Frontal cortex (tissue), 4 donors: ENCODE results near the gene HBA1. TPM values are rescaled to one million over a fixed set of nuclear protein-coding genes. Genes with fewer than 3 reads are reported as not detected.
"Not testable (repeated sequence)": the region's sequence is repeated elsewhere in the genome, so short reads cannot be mapped to it uniquely, and the experiment has no call there.

ENCODE experiments used
- DNase-seq, 2 donors: peaks; one replicate each; pipeline ENCODE4 v3.0.0; 2012; ENCODE audit warnings: low spot score in 2 of 2
- FAIRE-seq: peaks from 2 replicates; lab custom pipeline; 2012; peaks lifted over from hg19 to GRCh38; lab: Jason Lieb, UNC
- small RNA-seq: library from RNA; depleted of rRNA; stranded (forward); fragments of <200 nt; gene quantifications from one replicate; pipeline ENCODE3, GENCODE V24; 2014
- total RNA-seq: library from RNA; depleted of rRNA; stranded (reverse); fragments of >200 nt; gene quantifications from one replicate; pipeline ENCODE4 v1.2.3, GENCODE V29; 2014
- donor health status: control.
- donor health status: control.
- donor health status: control.

The HBA1 gene
- total RNA-seq, 1 donor from 2014 or later, result 371 TPM

DNA sequence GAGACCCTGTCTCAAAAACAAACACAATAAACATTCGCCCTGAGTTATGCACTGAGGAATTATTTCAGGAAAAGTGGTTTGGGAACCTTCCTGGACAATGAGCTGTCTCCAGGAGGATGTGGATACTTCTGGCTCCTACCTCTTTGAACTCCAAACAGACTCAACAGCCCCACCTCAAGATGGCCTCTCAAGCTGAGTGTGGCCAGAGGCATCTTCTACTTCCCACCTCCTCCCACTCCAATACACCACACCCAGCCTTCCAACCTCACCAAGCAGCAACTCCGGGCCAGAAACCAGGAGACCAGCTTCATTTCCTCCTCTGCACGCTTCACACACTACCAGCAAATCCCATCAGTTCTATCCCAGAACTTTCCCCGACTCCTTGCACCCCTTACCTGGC lies 15.4 kb downstream of the HBA1 start:
- FAIRE-seq (no peak), DNase-seq (no peak)

- FAIRE-seq, result no peak
- DNase-seq, result no peak
Measured at GRCh38 chr16:192686-193085, 16.2 kb downstream of the HBA1 start.

- DNase-seq (no peak), FAIRE-seq (no peak)
Measured at GRCh38 chr16:193441-193840, 17.0 kb downstream of the HBA1 start.

GRCh38 chr16:194516-194915 lies 18.0 kb downstream of the HBA1 start:
- FAIRE-seq (no peak), DNase-seq (no peak)

DNA sequence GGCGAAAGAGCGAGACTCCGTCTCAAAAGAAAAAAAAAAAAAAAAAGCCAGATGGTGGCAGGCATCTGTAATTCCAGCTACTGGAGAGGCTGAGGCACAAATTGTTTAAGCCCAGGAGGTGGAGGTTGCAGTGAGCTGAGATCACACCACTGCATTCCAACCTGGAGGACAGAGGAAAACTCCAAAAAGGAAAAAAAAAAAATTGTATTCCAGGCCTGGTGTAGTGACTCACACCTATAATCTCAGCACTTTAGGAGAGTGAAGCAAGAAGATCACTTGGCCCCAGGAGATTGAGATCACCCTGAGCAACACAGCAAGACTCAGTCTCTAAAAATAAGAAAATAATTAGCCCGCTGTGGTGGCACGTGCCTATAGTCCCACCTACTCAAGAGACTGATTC lies 23.9 kb downstream of the HBA1 start:
- DNase-seq (no peak), FAIRE-seq (no peak)

DNA sequence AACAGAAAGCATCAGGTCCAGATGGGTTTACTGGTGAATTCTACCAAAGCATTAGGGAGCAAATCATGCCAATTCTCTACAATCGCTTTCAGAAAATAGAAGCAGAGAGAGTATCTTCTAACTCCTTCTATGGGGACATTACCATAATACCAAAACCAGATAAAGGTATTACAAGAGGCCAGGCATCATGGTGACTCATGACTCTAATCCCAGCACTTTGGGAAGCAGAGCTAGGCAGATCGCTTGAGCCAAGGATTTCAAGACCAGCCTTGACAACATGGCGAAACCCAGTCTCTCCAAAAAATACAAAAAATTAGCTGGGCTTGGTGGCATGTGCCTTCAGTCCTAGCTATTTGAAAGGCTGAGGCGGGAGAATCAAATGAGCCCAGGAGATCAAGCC lies 26.8 kb downstream of the HBA1 start:
- no peak for FAIRE-seq

GRCh38 chr16:204046-204445 lies 27.6 kb downstream of the HBA1 start:
- not testable (repeated sequence) for FAIRE-seq

More for the DNA sequence above, 26.8 kb downstream of the HBA1 start:
- DNase-seq, result no peak

DNA sequence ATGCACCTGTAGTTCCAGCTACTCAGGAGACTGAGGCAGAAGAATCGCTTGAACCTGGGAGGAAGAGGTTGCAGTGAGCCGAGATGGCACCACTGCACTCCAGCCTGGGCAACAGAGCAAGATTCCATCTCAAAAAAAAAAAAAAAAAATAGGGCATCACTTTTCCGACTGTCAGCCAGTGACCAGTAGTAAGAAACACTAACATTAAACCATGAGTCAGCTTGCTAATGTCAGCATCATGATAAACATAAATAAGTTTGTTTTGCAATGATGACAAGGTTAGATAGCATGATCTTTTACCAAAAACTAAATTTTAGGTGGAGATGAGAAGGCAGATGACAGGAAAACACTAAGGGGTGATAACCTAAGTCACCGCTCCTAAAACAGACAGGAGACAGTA lies 32.9 kb downstream of the HBA1 start:
- DNase-seq, FAIRE-seq: not testable (repeated sequence)

More at GRCh38 chr16:204046-204445, 27.6 kb downstream of the HBA1 start:
- not testable (repeated sequence) for DNase-seq

DNA sequence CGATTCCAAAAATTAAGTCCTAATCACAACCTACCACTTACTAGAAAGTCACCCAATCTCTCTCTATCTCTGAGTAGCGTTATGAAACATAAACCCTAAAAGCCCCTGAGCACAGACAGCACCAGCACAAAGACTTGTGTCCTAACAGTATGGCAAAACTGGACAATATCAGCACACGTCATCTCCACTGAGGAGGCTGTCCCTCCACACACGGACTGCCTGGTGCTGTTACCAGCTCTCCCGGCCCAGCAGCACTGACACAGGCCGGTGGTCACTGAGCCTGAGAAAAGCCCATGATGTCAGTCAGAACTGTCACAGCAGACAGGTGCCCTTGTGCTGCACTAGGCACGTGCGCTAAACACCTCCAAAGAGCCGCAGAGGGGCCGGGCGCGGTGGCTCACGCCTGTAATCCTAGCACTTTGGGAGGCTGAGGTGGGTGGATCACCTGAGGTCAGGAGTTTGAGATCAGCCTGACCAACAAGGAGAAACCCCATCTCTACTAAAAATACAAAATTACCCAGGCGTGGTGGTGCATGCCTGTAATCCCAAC lies 35.2 kb downstream of the HBA1 start:
- DNase-seq, FAIRE-seq: not testable (repeated sequence)

DNA sequence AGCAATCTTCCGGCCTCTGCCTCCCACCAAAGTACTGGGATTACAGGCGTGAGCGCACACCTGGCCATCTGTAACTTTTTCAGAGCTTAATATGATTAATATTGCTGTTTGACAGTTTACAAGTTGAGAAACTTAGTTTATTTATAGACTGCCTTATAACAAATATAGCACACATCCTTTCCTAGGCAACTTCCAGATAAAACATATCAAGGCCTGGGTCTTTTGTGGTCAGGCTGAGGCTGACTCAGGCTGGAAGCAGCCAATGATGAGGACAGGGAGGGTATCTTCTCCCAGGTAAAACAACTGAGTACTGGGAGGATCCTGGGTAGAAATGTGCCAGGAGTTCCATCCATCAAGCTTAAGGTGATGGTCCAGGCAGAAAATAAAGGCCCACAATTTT lies 36.5 kb downstream of the HBA1 start:
- FAIRE-seq, result no peak
- DNase-seq, result no peak

- no peak for DNase-seq
- no peak for FAIRE-seq
Measured at GRCh38 chr16:220021-220420, 43.5 kb downstream of the HBA1 start.

Small RNA genes lying within 50 kb of the gene (small RNA-seq; reads per million reads assigned to genes)
- not detected for gene RF00019

Other genes starting within 250 kb of the HBA1 start
- 4.9 TPM for gene POLR3K, start 123.1 kb upstream of the HBA1 start, total RNA-seq
- gene SNRNP25, start 122.9 kb upstream of the HBA1 start, total RNA-seq, result 14.3 TPM
- 1.6 TPM for gene RHBDF1, start 104.0 kb upstream of the HBA1 start, total RNA-seq
- gene MPG, start 98.5 kb upstream of the HBA1 start, total RNA-seq, result 48.9 TPM
- 8.2 TPM for gene NPRL3, start 38.0 kb upstream of the HBA1 start, total RNA-seq
- gene HBZ, start 24.0 kb upstream of the HBA1 start, total RNA-seq, result not detected
- gene HBM, start 10.7 kb upstream of the HBA1 start, total RNA-seq, result 29.3 TPM
- 823 TPM for gene HBA2, start 3.8 kb upstream of the HBA1 start, total RNA-seq
- 6.9 TPM for gene HBQ1, start 3.8 kb downstream of the HBA1 start, total RNA-seq
- 75.0 TPM for gene LUC7L, start 52.8 kb downstream of the HBA1 start, total RNA-seq
- 17.1 TPM for gene FAM234A, start 58.1 kb downstream of the HBA1 start, total RNA-seq
- gene RGS11, start 99.3 kb downstream of the HBA1 start, total RNA-seq, result 6.5 TPM
- gene ARHGDIG, start 103.9 kb downstream of the HBA1 start, total RNA-seq, result 51.4 TPM
- gene PDIA2, start 106.5 kb downstream of the HBA1 start, total RNA-seq, result 11.4 TPM
- gene AXIN1, start 176.0 kb downstream of the HBA1 start, total RNA-seq, result 24.5 TPM
- 44.8 TPM for gene MRPL28, start 193.9 kb downstream of the HBA1 start, total RNA-seq
- gene PGAP6, start 205.3 kb downstream of the HBA1 start, total RNA-seq, result 18.8 TPM
- 12.6 TPM for gene NME4, start 220.5 kb downstream of the HBA1 start, total RNA-seq
- gene DECR2, start 225.2 kb downstream of the HBA1 start, total RNA-seq, result 7.7 TPM
- gene RAB11FIP3, start 249.0 kb downstream of the HBA1 start, total RNA-seq, result 26.5 TPM